Right atrium auricular region (tissue), 2 donors: ENCODE measurements around the gene MFN1. TPM values are rescaled to one million over a fixed set of nuclear protein-coding genes. Genes with fewer than 3 reads are reported as not detected.
"Not testable (repeated sequence)": the region's sequence is repeated elsewhere in the genome, so short reads cannot be mapped to it uniquely, and the experiment has no call there.

Experiments used
- DNase-seq: peaks from one replicate; pipeline ENCODE4 v3.0.0-alpha.2; 2019; ENCODE audit warnings: low spot score
- H3K27ac ChIP-seq, 2 donors: fragments of 200-600 bp; sonication (generic); 1 replicate in 1 of 2; 2 replicates in 1 of 2; pipeline ENCODE4 v1.5.1; 2016 to 2019
- H3K27me3 ChIP-seq, 2 donors: fragments of 200-600 bp; sonication (generic); one replicate each; pipeline versions ENCODE4 v1.5.1 to v1.6.0; 2017 to 2019
- H3K36me3 ChIP-seq: fragments of 200-600 bp; sonication (generic); one replicate; pipeline ENCODE4 v1.5.1; 2016
- H3K4me1 ChIP-seq, 2 donors: fragments of 200-600 bp; sonication (generic); one replicate each; pipeline versions ENCODE4 v1.5.1 to v1.6.0; 2017 to 2019
- H3K4me3 ChIP-seq, 2 donors: fragments of 200-600 bp; sonication (generic); 1 replicate in 1 of 2; 2 replicates in 1 of 2; pipeline ENCODE4 v1.5.1; 2017 to 2019; ENCODE audit warnings: mild to moderate bottlenecking in 1 of 2, moderate library complexity in 1 of 2
- H3K9me3 ChIP-seq, 2 donors: fragments of 200-600 bp; sonication (generic); one replicate each; pipeline ENCODE4 v1.5.1; 2019
- total RNA-seq, 2 donors: library from RNA; depleted of rRNA; stranded (reverse); fragments of >200 nt; gene quantifications; one replicate each; pipeline ENCODE4 v1.1.0, GENCODE V29; 2016
- TF ChIP-seq, protein P1 (sequence below), 2 donors: fragments of 200-600 bp; sonication (generic); IDR thresholded peaks; one replicate each; pipeline ENCODE4 v1.5.1; 2019; ENCODE audit warnings: antibody characterized with exemption in 2 of 2

Gene MFN1
- total RNA-seq, 2 donors from 2014 or later: 30.5 to 68.0 TPM

DNA sequence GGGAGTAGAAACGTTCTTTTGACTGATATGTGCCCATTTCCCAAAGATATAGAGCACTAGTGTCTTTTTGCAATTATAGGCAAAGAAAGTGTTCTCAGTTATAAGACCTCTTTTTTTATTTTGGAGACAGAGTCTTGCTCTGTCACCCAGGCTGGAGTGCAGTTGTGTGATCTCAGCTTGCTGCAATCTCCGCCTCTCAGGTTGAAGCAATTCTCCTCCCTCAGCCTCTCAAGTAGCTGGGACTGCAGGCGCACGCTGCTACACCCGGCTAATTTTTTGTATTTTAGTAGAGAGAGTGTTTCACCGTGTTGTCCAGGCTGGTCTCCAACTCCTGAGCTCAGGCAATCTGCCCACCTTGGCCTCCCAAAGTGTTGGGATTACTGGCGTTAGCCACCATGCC, 45.4 kb upstream of the MFN1 start:
- Histone ChIP-seq H3K9me3 (no peaks in the 10 kb centered on the region), H3K27ac (no peak overlapping the region), H3K4me1 (no peaks in the 10 kb centered on the region), H3K36me3 (no peaks in the 10 kb centered on the region), H3K27me3 (no peaks in the 10 kb centered on the region), H3K4me3 (no peak overlapping the region)
- TF ChIP-seq, protein P1, sequence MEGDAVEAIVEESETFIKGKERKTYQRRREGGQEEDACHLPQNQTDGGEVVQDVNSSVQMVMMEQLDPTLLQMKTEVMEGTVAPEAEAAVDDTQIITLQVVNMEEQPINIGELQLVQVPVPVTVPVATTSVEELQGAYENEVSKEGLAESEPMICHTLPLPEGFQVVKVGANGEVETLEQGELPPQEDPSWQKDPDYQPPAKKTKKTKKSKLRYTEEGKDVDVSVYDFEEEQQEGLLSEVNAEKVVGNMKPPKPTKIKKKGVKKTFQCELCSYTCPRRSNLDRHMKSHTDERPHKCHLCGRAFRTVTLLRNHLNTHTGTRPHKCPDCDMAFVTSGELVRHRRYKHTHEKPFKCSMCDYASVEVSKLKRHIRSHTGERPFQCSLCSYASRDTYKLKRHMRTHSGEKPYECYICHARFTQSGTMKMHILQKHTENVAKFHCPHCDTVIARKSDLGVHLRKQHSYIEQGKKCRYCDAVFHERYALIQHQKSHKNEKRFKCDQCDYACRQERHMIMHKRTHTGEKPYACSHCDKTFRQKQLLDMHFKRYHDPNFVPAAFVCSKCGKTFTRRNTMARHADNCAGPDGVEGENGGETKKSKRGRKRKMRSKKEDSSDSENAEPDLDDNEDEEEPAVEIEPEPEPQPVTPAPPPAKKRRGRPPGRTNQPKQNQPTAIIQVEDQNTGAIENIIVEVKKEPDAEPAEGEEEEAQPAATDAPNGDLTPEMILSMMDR (IDR thresholded peaks at IDR 0.05): no peak
- DNase-seq: no peak

DNA sequence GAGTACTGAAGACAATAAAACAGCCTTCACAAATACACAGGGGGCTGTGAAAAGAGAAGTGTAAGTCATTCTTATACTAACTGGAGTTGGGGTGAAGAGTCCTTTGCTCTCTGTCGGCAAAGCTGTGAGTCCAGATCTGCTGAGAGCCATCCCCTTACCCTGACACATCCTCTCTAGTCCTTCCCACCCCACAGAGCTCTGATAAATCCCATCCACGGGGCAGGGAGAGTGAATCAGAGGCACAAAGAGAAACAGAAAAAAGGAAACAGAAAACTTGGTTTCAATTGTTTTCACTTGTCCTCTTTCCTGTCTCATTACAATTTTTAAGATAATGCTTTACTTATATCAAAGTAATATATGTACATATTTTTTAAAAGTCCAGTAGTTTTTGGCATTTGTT, 42.9 kb upstream of the MFN1 start:
- H3K9me3 ChIP-seq: no peaks in the 10 kb centered on the region
- H3K4me1 ChIP-seq: no peaks in the 10 kb centered on the region
- H3K36me3 ChIP-seq: no peaks in the 10 kb centered on the region
- DNase-seq: no peak
- no peaks in the 10 kb centered on the region for H3K27me3 ChIP-seq
- TF ChIP-seq, protein P1 (IDR thresholded peaks at IDR 0.05): no peak
- no peak overlapping the region for H3K4me3 ChIP-seq
- no peak overlapping the region for H3K27ac ChIP-seq

DNA sequence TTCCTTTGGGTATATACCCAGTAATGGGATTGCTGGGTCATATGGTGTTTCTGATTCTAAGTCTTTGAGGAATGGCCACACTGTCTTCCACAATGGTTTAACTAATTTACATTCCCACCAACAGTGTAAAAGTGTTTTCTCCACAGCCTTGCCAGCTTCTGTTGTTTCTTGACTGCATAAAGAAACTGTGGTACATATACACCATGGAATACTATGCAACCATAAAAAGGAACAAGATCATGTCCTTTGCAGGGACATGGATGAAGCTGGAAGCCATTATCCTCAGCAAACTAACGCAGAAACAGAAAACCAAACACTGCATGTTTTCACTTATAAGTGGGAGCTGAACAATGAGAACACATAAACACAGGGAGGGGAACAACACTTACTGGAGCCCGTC, 40.1 kb upstream of the MFN1 start:
- not testable (repeated sequence) for H3K27me3 ChIP-seq, DNase-seq, H3K9me3 ChIP-seq, H3K4me1 ChIP-seq, H3K27ac ChIP-seq, H3K36me3 ChIP-seq, H3K4me3 ChIP-seq

DNA sequence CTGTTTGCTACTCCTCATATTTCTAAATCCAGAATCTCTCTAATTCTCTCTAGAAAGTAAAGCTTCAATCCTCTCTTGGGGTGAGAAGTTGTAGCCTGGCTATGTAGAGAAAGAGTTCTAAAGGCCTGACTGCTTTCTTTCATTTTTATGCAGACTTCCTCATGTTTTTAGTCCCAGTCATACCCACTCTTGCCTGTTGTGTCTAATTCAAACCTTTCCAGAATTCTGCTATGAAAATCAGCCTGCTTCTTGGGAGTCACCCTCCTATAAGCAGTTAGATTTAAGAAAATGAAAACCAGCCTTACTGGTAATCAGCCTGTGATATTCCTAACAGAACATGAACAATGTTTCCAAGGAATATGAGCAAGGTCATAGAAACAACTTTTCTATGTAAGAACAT, 39.5 kb upstream of the MFN1 start:
- DNase-seq: no peak
- no peak overlapping the region for H3K27ac ChIP-seq
- H3K27me3 ChIP-seq: no peaks in the 10 kb centered on the region
- H3K4me1 ChIP-seq: no peaks in the 10 kb centered on the region
- no peaks in the 10 kb centered on the region for H3K9me3 ChIP-seq
- TF ChIP-seq, protein P1 (IDR thresholded peaks at IDR 0.05): no peak
- H3K4me3 ChIP-seq: no peak overlapping the region
- H3K36me3 ChIP-seq: no peaks in the 10 kb centered on the region

DNA sequence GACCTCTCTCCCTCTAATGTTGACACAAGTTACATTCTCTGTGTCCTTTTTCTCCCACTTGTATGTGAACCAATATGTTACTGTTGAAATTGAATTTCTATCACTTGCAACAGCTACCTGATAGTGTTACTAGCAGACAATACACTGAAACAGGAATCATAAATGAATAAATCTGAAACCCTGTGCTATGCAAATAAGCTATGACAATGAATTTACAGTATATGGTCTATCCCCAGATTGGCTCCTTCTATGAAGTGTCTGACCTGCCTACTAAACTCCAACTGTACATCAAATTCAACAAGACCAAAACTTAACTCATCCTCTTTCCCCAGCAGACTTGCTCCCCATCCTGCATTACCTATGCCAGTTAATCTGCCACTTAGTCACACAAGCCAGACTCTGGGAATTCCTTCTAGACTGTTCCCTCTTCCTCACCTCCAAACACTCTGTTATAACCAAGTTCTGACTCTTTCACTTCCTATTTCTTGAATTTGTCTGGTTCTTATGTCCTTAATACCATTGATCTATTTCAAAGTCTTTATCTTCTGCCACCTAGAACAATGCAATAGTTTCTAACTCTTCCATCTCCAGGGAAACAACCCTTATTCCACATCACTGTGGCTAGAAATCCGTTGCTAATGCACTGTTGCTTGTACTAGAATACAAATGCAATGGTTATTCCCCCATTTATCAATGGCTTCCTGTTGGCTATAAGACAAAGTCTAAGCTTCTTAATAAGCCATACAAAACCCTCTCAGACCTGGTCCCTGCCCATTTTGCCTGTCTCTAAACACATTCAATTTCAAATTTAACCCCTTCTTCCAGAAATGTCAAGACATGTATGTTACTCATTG, 38.1 kb upstream of the MFN1 start:
- TF ChIP-seq, protein P1 (IDR thresholded peaks at IDR 0.05): no peak

DNA sequence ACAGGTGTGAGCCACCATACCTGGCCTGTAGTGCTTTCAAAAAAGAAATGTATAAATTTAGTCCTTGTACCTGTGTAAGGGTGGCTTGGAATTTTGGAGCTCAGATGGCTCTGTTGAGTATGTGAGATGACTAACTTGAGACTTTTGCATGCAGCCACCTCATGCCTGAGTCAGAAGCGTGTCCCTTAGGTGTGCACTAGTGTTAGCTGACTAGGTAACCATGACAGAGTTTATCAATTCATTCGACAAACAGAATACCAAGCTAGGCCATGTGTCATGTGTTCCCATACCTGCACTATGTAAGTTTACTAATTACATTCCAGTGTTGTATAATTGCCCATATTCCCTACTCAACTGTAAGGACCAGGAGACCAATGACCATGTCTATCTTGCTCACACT, 28.6 kb upstream of the MFN1 start:
- no peaks in the 10 kb centered on the region for H3K27me3 ChIP-seq
- H3K36me3 ChIP-seq: no peaks in the 10 kb centered on the region
- no peak overlapping the region for H3K27ac ChIP-seq
- peaks cover 0 to 14% of the 10 kb centered on the region in 2 donors for H3K4me1 ChIP-seq
- TF ChIP-seq, protein P1 (IDR thresholded peaks at IDR 0.05): no peak
- no peaks in the 10 kb centered on the region for H3K9me3 ChIP-seq
- no peak for DNase-seq
- no peak overlapping the region for H3K4me3 ChIP-seq

More for the DNA sequence above, 38.1 kb upstream of the MFN1 start:
- no peak for DNase-seq
- Histone ChIP-seq H3K27me3 (no peaks in the 10 kb centered on the region), H3K4me1 (no peaks in the 10 kb centered on the region), H3K36me3 (no peaks in the 10 kb centered on the region), H3K4me3 (no peak overlapping the region), H3K27ac (no peak overlapping the region), H3K9me3 (no peaks in the 10 kb centered on the region)
